ENCODE measurements around the gene FARS2.

The FARS2 gene

DNA sequence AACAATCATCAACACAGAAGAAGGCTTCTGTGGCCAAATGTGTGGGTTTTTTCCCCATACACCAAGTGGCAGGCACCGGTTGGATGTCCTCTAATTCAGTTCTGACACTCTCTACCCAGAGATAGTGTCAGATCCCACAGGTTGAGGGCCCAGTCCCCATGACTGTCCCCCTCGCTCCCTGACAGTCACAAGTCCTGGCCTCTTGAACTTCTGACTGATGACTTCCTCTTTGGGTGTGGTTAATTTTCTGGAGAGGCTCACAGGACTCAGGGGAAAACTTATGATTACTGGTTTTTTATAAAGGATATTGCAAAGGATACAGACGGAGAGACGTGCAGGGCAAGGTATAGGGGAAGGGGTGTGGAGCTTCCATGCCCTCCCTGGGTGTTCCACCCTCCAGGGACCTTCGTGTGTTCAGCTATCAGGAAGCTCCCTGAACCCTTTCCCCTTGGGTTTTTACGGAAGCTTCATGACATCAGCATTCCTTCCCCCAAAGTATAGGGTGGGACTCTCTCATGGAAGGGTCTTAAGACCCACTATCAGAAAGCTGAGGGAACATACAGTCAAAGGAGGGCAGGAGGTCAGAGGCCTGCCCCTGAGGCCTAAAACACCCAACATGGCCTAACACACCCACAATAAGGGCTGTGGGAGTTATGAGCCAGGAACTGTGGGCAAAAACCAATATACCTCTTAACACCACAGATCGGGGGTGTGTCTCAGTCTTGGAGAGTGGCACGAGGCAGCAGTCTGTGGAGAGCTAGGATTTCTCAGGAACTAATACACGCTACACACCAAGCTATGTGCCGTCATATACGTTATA lies 33.3 kb downstream of the FARS2 start:
- no peaks in the 10 kb centered on the region for H3K27me3 ChIP-seq (ENCODE audit: insufficient read depth, low read length, poor library complexity)
- H3K4me2 ChIP-seq (ENCODE audit: insufficient read depth, low read length), result no peak overlapping the region
- H3K9me3 ChIP-seq (ENCODE audit: insufficient read depth, low read length, severe bottlenecking), result no peaks in the 10 kb centered on the region
- peaks cover 12% of the 10 kb centered on the region; the same call in 1 of the 2 replicates for H4K20me1 ChIP-seq (ENCODE audit: insufficient read depth, low read length)
- H3K27ac ChIP-seq (ENCODE audit: low read length), result no peak overlapping the region
- H2AFZ ChIP-seq (ENCODE audit: low read depth, low read length), result no peak overlapping the region
- no peaks in the 10 kb centered on the region for H3K36me3 ChIP-seq (ENCODE audit: insufficient read depth, low read length)
- ATAC-seq (ENCODE audit: insufficient read depth, low read depth) (no peak), DNase-seq (no peak)
- no peak for TF ChIP-seq EZH2 (IDR thresholded peaks at IDR 0.05; ENCODE audit: borderline replicate concordance, low read depth, low read length, severe bottlenecking)
- TF ChIP-seq, protein P1, sequence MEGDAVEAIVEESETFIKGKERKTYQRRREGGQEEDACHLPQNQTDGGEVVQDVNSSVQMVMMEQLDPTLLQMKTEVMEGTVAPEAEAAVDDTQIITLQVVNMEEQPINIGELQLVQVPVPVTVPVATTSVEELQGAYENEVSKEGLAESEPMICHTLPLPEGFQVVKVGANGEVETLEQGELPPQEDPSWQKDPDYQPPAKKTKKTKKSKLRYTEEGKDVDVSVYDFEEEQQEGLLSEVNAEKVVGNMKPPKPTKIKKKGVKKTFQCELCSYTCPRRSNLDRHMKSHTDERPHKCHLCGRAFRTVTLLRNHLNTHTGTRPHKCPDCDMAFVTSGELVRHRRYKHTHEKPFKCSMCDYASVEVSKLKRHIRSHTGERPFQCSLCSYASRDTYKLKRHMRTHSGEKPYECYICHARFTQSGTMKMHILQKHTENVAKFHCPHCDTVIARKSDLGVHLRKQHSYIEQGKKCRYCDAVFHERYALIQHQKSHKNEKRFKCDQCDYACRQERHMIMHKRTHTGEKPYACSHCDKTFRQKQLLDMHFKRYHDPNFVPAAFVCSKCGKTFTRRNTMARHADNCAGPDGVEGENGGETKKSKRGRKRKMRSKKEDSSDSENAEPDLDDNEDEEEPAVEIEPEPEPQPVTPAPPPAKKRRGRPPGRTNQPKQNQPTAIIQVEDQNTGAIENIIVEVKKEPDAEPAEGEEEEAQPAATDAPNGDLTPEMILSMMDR (IDR thresholded peaks at IDR 0.05; ENCODE audit: borderline replicate concordance, extremely low read depth, low read length, poor library complexity, severe bottlenecking), result no peak
- H3K4me1 ChIP-seq (ENCODE audit: insufficient read depth, low read length), result no peaks in the 10 kb centered on the region
- no peak overlapping the region for H3K4me3 ChIP-seq (ENCODE audit: low read depth in 1 of 2, low read length in 2 of 2)
- no peak overlapping the region for H3K9ac ChIP-seq (ENCODE audit: low read depth, low read length)
- H3K79me2 ChIP-seq (ENCODE audit: insufficient read depth, low read length), result peaks cover 4% of the 10 kb centered on the region; the same call in 1 of the 2 replicates

DNA sequence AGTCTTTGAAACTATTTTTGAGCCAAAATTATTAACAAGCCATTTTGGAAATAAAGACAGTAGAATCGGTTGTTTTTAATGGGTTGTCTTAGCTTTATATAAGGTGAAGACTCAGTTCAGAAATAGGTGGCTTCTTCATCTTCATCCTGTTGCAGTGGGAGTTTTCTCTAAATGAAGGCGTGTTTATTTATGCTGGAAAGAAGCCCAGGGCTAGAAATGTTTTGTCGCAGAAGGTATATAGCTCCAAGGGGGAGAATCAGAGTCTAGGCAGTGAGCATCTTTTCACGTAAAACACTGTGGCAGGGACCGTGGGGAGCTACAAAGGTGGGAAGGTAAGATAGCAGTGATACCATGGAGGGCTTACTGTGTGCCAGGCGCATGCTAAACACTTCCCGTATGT lies 34.3 kb downstream of the FARS2 start:
- DNase-seq, result no peak
- Histone ChIP-seq H3K4me1 (ENCODE audit: insufficient read depth, low read length) (no peaks in the 10 kb centered on the region), H3K79me2 (ENCODE audit: insufficient read depth, low read length) (peaks cover 10% of the 10 kb centered on the region; the same call in 1 of the 2 replicates)

DNA sequence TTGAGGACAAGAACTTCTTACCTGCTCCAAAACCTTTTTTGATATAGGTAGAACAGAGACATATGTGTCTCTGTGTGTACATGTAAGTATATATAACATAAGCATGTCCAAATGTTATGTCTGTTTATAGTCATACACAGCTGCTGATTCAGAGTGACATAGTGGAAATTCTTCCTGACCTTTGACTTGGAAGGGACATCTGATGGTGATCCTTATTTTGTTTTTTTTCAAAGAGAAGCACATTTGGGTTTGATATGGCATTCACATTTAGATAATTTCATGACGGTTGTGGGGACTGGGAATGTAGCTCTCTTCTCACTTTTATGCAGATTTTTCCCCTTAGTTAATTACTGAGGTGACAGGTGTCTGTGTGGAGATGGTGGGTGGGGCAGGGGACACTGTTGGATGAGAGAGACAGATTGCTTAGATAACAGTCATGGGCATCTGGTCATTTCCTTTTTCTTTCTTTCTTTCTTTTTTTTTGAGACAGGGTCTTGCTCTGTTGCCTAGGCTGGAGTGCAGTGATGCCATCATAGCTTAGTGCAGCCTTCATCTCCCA lies 39.0 kb downstream of the FARS2 start:
- no peak overlapping the region for H2AFZ ChIP-seq (ENCODE audit: low read depth, low read length)
- no peak overlapping the region for H3K4me2 ChIP-seq (ENCODE audit: insufficient read depth, low read length)
- H3K36me3 ChIP-seq (ENCODE audit: insufficient read depth, low read length), result no peaks in the 10 kb centered on the region
- ATAC-seq (ENCODE audit: insufficient read depth, low read depth) (no peak), DNase-seq (no peak)
- H4K20me1 ChIP-seq (ENCODE audit: insufficient read depth, low read length), result peaks cover 49% of the 10 kb centered on the region; the same call in 1 of the 2 replicates
- no peaks in the 10 kb centered on the region for H3K27me3 ChIP-seq (ENCODE audit: insufficient read depth, low read length, poor library complexity)
- TF ChIP-seq, protein P1 (IDR thresholded peaks at IDR 0.05; ENCODE audit: borderline replicate concordance, extremely low read depth, low read length, poor library complexity, severe bottlenecking), result no peak
- H3K27ac ChIP-seq (ENCODE audit: low read length), result no peak overlapping the region
- no peak overlapping the region for H3K9ac ChIP-seq (ENCODE audit: low read depth, low read length)
- H3K9me3 ChIP-seq (ENCODE audit: insufficient read depth, low read length, severe bottlenecking), result no peaks in the 10 kb centered on the region
- peaks cover 23% of the 10 kb centered on the region; the same call in 1 of the 2 replicates for H3K79me2 ChIP-seq (ENCODE audit: insufficient read depth, low read length)
- no peaks in the 10 kb centered on the region for H3K4me1 ChIP-seq (ENCODE audit: insufficient read depth, low read length)
- H3K4me3 ChIP-seq (ENCODE audit: low read depth in 1 of 2, low read length in 2 of 2), result no peak overlapping the region

More for the DNA sequence above, 34.3 kb downstream of the FARS2 start:
- H4K20me1 ChIP-seq (ENCODE audit: insufficient read depth, low read length), result peaks cover 17% of the 10 kb centered on the region; the same call in 1 of the 2 replicates
- no peak overlapping the region for H3K27ac ChIP-seq (ENCODE audit: low read length)
- no peaks in the 10 kb centered on the region for H3K27me3 ChIP-seq (ENCODE audit: insufficient read depth, low read length, poor library complexity)
- no peak overlapping the region for H2AFZ ChIP-seq (ENCODE audit: low read depth, low read length)
- no peaks in the 10 kb centered on the region for H3K36me3 ChIP-seq (ENCODE audit: insufficient read depth, low read length)
- no peak for ATAC-seq (ENCODE audit: insufficient read depth, low read depth)
- H3K4me3 ChIP-seq (ENCODE audit: low read depth in 1 of 2, low read length in 2 of 2), result no peak overlapping the region
- H3K9me3 ChIP-seq (ENCODE audit: insufficient read depth, low read length, severe bottlenecking), result no peaks in the 10 kb centered on the region
- TF ChIP-seq EZH2 (IDR thresholded peaks at IDR 0.05; ENCODE audit: borderline replicate concordance, low read depth, low read length, severe bottlenecking), result no peak
- TF ChIP-seq, protein P1 (IDR thresholded peaks at IDR 0.05; ENCODE audit: borderline replicate concordance, extremely low read depth, low read length, poor library complexity, severe bottlenecking), result no peak
- H3K4me2 ChIP-seq (ENCODE audit: insufficient read depth, low read length), result no peak overlapping the region
- no peak overlapping the region for H3K9ac ChIP-seq (ENCODE audit: low read depth, low read length)
